GM04504 (cell line): ENCODE results near the gene PLCB3.

Experiments
- DNase-seq: peaks from one replicate; pipeline ENCODE4 v3.0.0-alpha.2; 2012; ENCODE audit warnings: low read depth

Gene PLCB3

GRCh38 chr11:64287676-64288352, 36.5 kb downstream of the PLCB3 start:
- no peak for DNase-seq

- no peak for DNase-seq
Measured at GRCh38 chr11:64288353-64288750, 37.0 kb downstream of the PLCB3 start.

- DNase-seq = no peak
Measured at GRCh38 chr11:64289002-64289564, 37.8 kb downstream of the PLCB3 start.

- DNase-seq = no peak
Measured at GRCh38 chr11:64290352-64291261, 39.3 kb downstream of the PLCB3 start.

- no peak for DNase-seq
Measured at GRCh38 chr11:64291262-64291751, 40.0 kb downstream of the PLCB3 start, which contains the start of gene KCNK4. Gene KCNK4 (plus strand): TSS chr11:64291302. CDS start chr11:64293019, 1,717 bp downstream.

- DNase-seq = no peak
Measured at GRCh38 chr11:64291752-64292459, 40.6 kb downstream of the PLCB3 start.

GRCh38 chr11:64292460-64293254, 41.3 kb downstream of the PLCB3 start:
- no peak for DNase-seq

GRCh38 chr11:64294774-64295173, 43.4 kb downstream of the PLCB3 start:
- no peak for DNase-seq

- no peak for DNase-seq
Measured at GRCh38 chr11:64295760-64296159, 44.4 kb downstream of the PLCB3 start.

- no peak for DNase-seq
Measured at GRCh38 chr11:64296236-64296635, 44.9 kb downstream of the PLCB3 start.

- DNase-seq = no peak
Measured at GRCh38 chr11:64296830-64297698, 45.7 kb downstream of the PLCB3 start.

- DNase-seq = no peak
Measured at GRCh38 chr11:64297699-64298358, 46.5 kb downstream of the PLCB3 start.

- DNase-seq = no peak
Measured at GRCh38 chr11:64298966-64299846, 47.9 kb downstream of the PLCB3 start.

GRCh38 chr11:64299847-64300648, 48.7 kb downstream of the PLCB3 start, which contains the start of gene CATSPERZ:
Gene CATSPERZ (plus strand): TSS chr11:64300358. CDS start chr11:64300411, 53 bp downstream.
- DNase-seq = no peak

- no peak for DNase-seq
Measured at GRCh38 chr11:64303109-64304031, 52.0 kb downstream of the PLCB3 start.

- no peak for DNase-seq
Measured at GRCh38 chr11:64304032-64304315, 52.6 kb downstream of the PLCB3 start.
